HCT116 (cell line): ENCODE results near the gene OPN4. TPM values are rescaled to one million over a fixed set of nuclear protein-coding genes. Genes with fewer than 3 reads are reported as not detected.

Source experiments
- ATAC-seq: fragments of 200-7000 bp; cut with Tn5 transposase; 2 replicates; pipeline ENCODE4 v1.9.1; 2020; ENCODE audit warnings: mild to moderate bottlenecking, moderate library complexity
- BruUV-seq: library from RNA; stranded (reverse); fragments of 400-500 nt; replicated peaks from 2 replicates; lab custom pipeline; 2021; lab: Mats Ljungman, UMichigan
- CTCF ChIA-PET: fragments of 300-600 bp; sonication (Branson Sonifier 250); formaldehyde crosslinking; loops from one replicate; lab custom pipeline; 2021; ENCODE audit warnings: antibody characterized with exemption; lab: Charles Lee
- POLR2A ChIA-PET: fragments of 300-600, 350-600 bp; sonication (Branson Sonifier 250); formaldehyde crosslinking; loops from one replicate; lab custom pipeline; 2021; ENCODE audit warnings: antibody characterized with exemption; lab: Charles Lee
- RAD21 ChIA-PET, 2 experiments: fragments of 300-600 bp; sonication (Branson Sonifier 250); formaldehyde crosslinking; loops; one replicate each; lab custom pipeline; 2023; ENCODE audit warnings: low total read pairs in 2 of 2; ENCODE audit not compliant: uncharacterized antibody in 2 of 2, unreplicated experiment in 2 of 2, low non-redundant PET in 1 of 2; lab: Charles Lee
- DNase-seq: peaks from one replicate; pipeline ENCODE4 v3.0.0-alpha.2; 2010; ENCODE audit warnings: low read depth, low spot score
- H2AFZ ChIP-seq: fragments of 200-600 bp; shearing (Covaris generic), sonication (generic); 2 replicates; pipeline ENCODE4 v1.6.1; 2017; ENCODE audit warnings: low read depth, mixed run types, mixed read lengths, antibody characterized with exemption, low read length; ENCODE audit not compliant: poor library complexity, severe bottlenecking
- H3K27ac ChIP-seq: 2 replicates; pipeline ENCODE4 v1.5.1; 2012; ENCODE audit warnings: low read depth, low read length
- H3K27me3 ChIP-seq: fragments of 200-600 bp; sonication (generic); 2 replicates; pipeline ENCODE4 v1.6.1; 2016; ENCODE audit warnings: mixed run types, low read length, mixed read lengths; ENCODE audit not compliant: insufficient read depth
- H3K36me3 ChIP-seq, 2 experiments: fragments of 200-500 bp in 1 of 2; fragments of 200-600 bp in 1 of 2; sonication (Bioruptor generic) in 1 of 2; sonication (generic) in 1 of 2; 2 replicates each; pipeline versions ENCODE4 v1.5.1 to v1.6.1; 2014 to 2016; ENCODE audit warnings: low read length in 2 of 2, inconsistent platforms in 1 of 2, mixed read lengths in 1 of 2, mixed run types in 1 of 2; ENCODE audit not compliant: insufficient read depth in 2 of 2, control insufficient read depth in 1 of 2
- H3K4me1 ChIP-seq, 2 experiments: fragments of 200-600 bp in 1 of 2; sonication (generic) in 1 of 2; 2 replicates each; pipeline versions ENCODE4 v1.5.1 to v1.6.1; 2012 to 2017; ENCODE audit warnings: low read length in 2 of 2, inconsistent platforms in 1 of 2, mild to moderate bottlenecking in 1 of 2, mixed read lengths in 1 of 2, mixed run types in 1 of 2, moderate library complexity in 1 of 2; ENCODE audit not compliant: insufficient read depth in 2 of 2, control insufficient read depth in 1 of 2
- H3K4me2 ChIP-seq: fragments of 200-600 bp; sonication (generic); 2 replicates; pipeline ENCODE4 v1.6.1; 2017; ENCODE audit warnings: mixed run types, low read length, mixed read lengths
- H3K4me3 ChIP-seq, 2 experiments: fragments of 200-600 bp in 1 of 2; sonication (generic) in 1 of 2; replicated peaks in 1 of 2; 2 replicates each; pipeline ENCODE4 v1.5.1; 2011 to 2016; ENCODE audit warnings: low read length in 2 of 2, control low read depth in 1 of 2, low read depth in 1 of 2, mild to moderate bottlenecking in 1 of 2, mixed read lengths in 1 of 2, mixed run types in 1 of 2
- H3K79me2 ChIP-seq: fragments of 200-600 bp; sonication (generic); 2 replicates; pipeline ENCODE4 v1.6.1; 2017; ENCODE audit warnings: mild to moderate bottlenecking, mixed run types, low read length, moderate library complexity, mixed read lengths; ENCODE audit not compliant: insufficient read depth
- H3K9ac ChIP-seq: fragments of 200-600 bp; sonication (generic); 2 replicates; pipeline ENCODE4 v1.6.1; 2016; ENCODE audit warnings: low read length, mixed read lengths
- H3K9me2 ChIP-seq: fragments of 200-600 bp; sonication (generic), shearing (Covaris generic); 2 replicates; pipeline ENCODE4 v1.6.1; 2017; ENCODE audit warnings: mixed run types, mild to moderate bottlenecking, moderate library complexity; ENCODE audit not compliant: insufficient read depth
- H3K9me3 ChIP-seq, 2 experiments: fragments of 200-500 bp in 1 of 2; fragments of 200-600 bp in 1 of 2; sonication (Bioruptor generic) in 1 of 2; sonication (generic) in 1 of 2; 2 replicates each; pipeline ENCODE4 v1.6.1; 2014 to 2017; ENCODE audit warnings: low read length in 2 of 2, mixed read lengths in 2 of 2, inconsistent platforms in 1 of 2, low read depth in 1 of 2, mild to moderate bottlenecking in 1 of 2, mixed run types in 1 of 2, moderate library complexity in 1 of 2; ENCODE audit not compliant: control insufficient read depth in 1 of 2, insufficient read depth in 1 of 2
- H4K20me1 ChIP-seq: fragments of 200-600 bp; sonication (generic), shearing (Covaris generic); 2 replicates; pipeline ENCODE4 v1.6.1; 2017; ENCODE audit warnings: mixed run types, mild to moderate bottlenecking, moderate library complexity; ENCODE audit not compliant: insufficient read depth
- ATF3 ChIP-seq: IDR thresholded peaks from 2 replicates; pipeline ENCODE4 v1.6.1; 2012
- CEBPB ChIP-seq: IDR thresholded peaks from 2 replicates; pipeline ENCODE4 v1.6.1; 2012; ENCODE audit warnings: low read depth
- CTCF ChIP-seq, 3 experiments: fragments of 200-600 bp in 1 of 3; sonication (generic) in 1 of 3; IDR thresholded peaks in 2 of 3; conservative IDR thresholded peaks in 1 of 3; 2 replicates each; pipeline ENCODE4 v1.5.1; 2012 to 2017; ENCODE audit warnings: low read depth in 2 of 3, low read length in 2 of 3, antibody characterized with exemption in 1 of 3, borderline replicate concordance in 1 of 3, control low read depth in 1 of 3, mild to moderate bottlenecking in 1 of 3, mixed read lengths in 1 of 3, mixed run types in 1 of 3, moderate library complexity in 1 of 3; ENCODE audit not compliant: insufficient read depth in 1 of 3
- EGR1 ChIP-seq: IDR thresholded peaks from 2 replicates; pipeline ENCODE4 v1.6.1; 2012; ENCODE audit warnings: low read depth
- ELF1 ChIP-seq: IDR thresholded peaks from 2 replicates; pipeline ENCODE4 v1.6.1; 2012; ENCODE audit warnings: low read depth, borderline replicate concordance
- EZH2 ChIP-seq: fragments of 200-600 bp; sonication (generic); IDR thresholded peaks from 2 replicates; pipeline ENCODE4 v1.6.1; 2017; ENCODE audit warnings: antibody characterized with exemption, mixed run types
- EZH2phosphoT487 ChIP-seq: fragments of 200-600 bp; IDR thresholded peaks from 2 replicates; pipeline ENCODE4 v1.6.1; 2018; ENCODE audit warnings: antibody characterized with exemption, borderline replicate concordance
- FOSL1 ChIP-seq: IDR thresholded peaks from 2 replicates; pipeline ENCODE4 v1.6.1; 2012; ENCODE audit warnings: low read depth
- JUND ChIP-seq: IDR thresholded peaks from 2 replicates; pipeline ENCODE4 v1.6.1; 2012
- POLR2A ChIP-seq: IDR thresholded peaks from 2 replicates; pipeline ENCODE4 v1.7.0; 2011; ENCODE audit warnings: borderline replicate concordance; ENCODE audit not compliant: insufficient read depth, insufficient read length; ENCODE audit errors: extremely low read depth
- POLR2AphosphoS5 ChIP-seq: IDR thresholded peaks from 2 replicates; pipeline ENCODE4 v1.6.1; 2011; ENCODE audit warnings: mild to moderate bottlenecking, low read depth, low read length, moderate library complexity
- RAD21 ChIP-seq: IDR thresholded peaks from 2 replicates; pipeline ENCODE4 v1.6.1; 2012; ENCODE audit warnings: low read depth, mild to moderate bottlenecking
- SIN3A ChIP-seq: IDR thresholded peaks from 2 replicates; pipeline ENCODE4 v1.6.1; 2012; ENCODE audit warnings: low read depth
- SP1 ChIP-seq: IDR thresholded peaks from 2 replicates; pipeline ENCODE4 v1.6.1; 2012; ENCODE audit warnings: low read depth
- SRF ChIP-seq: IDR thresholded peaks from 2 replicates; pipeline ENCODE4 v1.6.1; 2012; ENCODE audit warnings: low read depth
- TCF7L2 ChIP-seq: IDR thresholded peaks from 2 replicates; pipeline ENCODE4 v1.7.0; 2011; ENCODE audit warnings: borderline replicate concordance, inconsistent platforms; ENCODE audit not compliant: insufficient read depth, insufficient read length; ENCODE audit errors: extremely low read depth
- YY1 ChIP-seq: IDR thresholded peaks from 2 replicates; pipeline ENCODE4 v1.6.1; 2011; ENCODE audit warnings: low read length, low read depth, moderate library complexity, mild to moderate bottlenecking; ENCODE audit not compliant: insufficient replicate concordance; ENCODE audit errors: extremely low read depth
- ZNF274 ChIP-seq: fragments of 200-500 bp; sonication (Bioruptor generic); IDR thresholded peaks from 2 replicates; pipeline ENCODE4 v1.6.1; 2014; ENCODE audit warnings: mild to moderate bottlenecking, low read depth, low read length, inconsistent platforms
- intact Hi-C: fragments of 100-400 bp; cut with micrococcal nuclease; formaldehyde crosslinking; loops from 2 replicates; pipeline ENCODE4 v1.10.0; 2022
- total RNA-seq: library from RNA; stranded (reverse); gene quantifications from one replicate; pipeline ENCODE4 v1.2.1, GENCODE V29; 2021; ENCODE audit not compliant: unreplicated experiment
- TF ChIP-seq, protein P1 (sequence below): IDR thresholded peaks from 2 replicates; pipeline ENCODE4 v1.6.1; 2012; ENCODE audit warnings: low read depth
- TF ChIP-seq, protein P2 (sequence below): IDR thresholded peaks from 2 replicates; pipeline ENCODE4 v1.6.1; 2012

Gene OPN4
- total RNA-seq, 1 experiment from 2014 or later: not detected

DNA sequence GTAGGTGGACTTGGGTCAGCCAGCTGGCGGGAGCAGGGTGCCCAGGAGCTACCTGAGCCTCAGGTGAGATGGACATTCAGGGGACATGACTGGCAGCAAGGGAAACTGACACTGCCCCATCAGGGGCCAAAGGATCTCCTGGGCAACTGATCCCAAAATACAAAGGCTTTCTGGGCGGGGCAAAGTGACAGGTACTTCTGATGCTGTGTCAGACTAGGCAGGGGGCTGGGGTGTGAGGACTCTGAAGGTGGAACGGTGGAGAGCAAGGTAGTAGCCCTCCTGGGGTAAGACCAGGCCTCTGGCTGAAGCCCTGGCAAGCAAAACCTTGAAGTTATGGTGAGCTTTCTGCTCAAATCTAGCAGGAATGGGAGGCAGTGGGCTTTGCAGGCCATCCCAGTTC is 4.4 kb downstream of the OPN4 start:
- Histone ChIP-seq H2AFZ (no peak overlapping the region), H3K4me2 (no peak overlapping the region), H3K79me2 (no peaks in the 10 kb centered on the region), H3K9me3 (no peaks in the 10 kb centered on the region), H3K9ac (no peak overlapping the region), H3K4me3 (no peak overlapping the region), H3K27ac (no peak overlapping the region), H3K4me1 (peaks cover 0 to 7% of the 10 kb centered on the region in 2 experiments; a peak in 1 of 4 replicates), H3K9me2 (no peaks in the 10 kb centered on the region), H3K27me3 (no peaks in the 10 kb centered on the region), H3K36me3 (no peaks in the 10 kb centered on the region), H4K20me1 (no peaks in the 10 kb centered on the region)
- RAD21 ChIA-PET: no interaction called here
- BruUV-seq: no TSS peak
- POLR2A ChIA-PET: no interaction called here
- DNase-seq: no peak
- intact Hi-C loops: no loop called here
- CTCF ChIA-PET: no interaction called here
- no peak for TF ChIP-seq CTCF (IDR thresholded peaks at IDR 0.05 in 2 of 3, conservative IDR thresholded peaks at IDR 0.05 in 1 of 3; ENCODE audit: borderline replicate concordance in 1 of 3, insufficient read depth in 1 of 3, low read depth in 2 of 3, low read length in 2 of 3)
- TF ChIP-seq ZNF274: no peak
- TF ChIP-seq CEBPB: no peak
- TF ChIP-seq SIN3A: no peak
- no peak for TF ChIP-seq FOSL1
- no peak for TF ChIP-seq SRF
- TF ChIP-seq, protein P1, sequence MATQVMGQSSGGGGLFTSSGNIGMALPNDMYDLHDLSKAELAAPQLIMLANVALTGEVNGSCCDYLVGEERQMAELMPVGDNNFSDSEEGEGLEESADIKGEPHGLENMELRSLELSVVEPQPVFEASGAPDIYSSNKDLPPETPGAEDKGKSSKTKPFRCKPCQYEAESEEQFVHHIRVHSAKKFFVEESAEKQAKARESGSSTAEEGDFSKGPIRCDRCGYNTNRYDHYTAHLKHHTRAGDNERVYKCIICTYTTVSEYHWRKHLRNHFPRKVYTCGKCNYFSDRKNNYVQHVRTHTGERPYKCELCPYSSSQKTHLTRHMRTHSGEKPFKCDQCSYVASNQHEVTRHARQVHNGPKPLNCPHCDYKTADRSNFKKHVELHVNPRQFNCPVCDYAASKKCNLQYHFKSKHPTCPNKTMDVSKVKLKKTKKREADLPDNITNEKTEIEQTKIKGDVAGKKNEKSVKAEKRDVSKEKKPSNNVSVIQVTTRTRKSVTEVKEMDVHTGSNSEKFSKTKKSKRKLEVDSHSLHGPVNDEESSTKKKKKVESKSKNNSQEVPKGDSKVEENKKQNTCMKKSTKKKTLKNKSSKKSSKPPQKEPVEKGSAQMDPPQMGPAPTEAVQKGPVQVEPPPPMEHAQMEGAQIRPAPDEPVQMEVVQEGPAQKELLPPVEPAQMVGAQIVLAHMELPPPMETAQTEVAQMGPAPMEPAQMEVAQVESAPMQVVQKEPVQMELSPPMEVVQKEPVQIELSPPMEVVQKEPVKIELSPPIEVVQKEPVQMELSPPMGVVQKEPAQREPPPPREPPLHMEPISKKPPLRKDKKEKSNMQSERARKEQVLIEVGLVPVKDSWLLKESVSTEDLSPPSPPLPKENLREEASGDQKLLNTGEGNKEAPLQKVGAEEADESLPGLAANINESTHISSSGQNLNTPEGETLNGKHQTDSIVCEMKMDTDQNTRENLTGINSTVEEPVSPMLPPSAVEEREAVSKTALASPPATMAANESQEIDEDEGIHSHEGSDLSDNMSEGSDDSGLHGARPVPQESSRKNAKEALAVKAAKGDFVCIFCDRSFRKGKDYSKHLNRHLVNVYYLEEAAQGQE: no peak
- TF ChIP-seq ATF3: no peak
- no peak for TF ChIP-seq EZH2
- TF ChIP-seq POLR2AphosphoS5: no peak
- no peak for TF ChIP-seq RAD21
- no peak for TF ChIP-seq EGR1
- no peak for TF ChIP-seq SP1
- TF ChIP-seq YY1: no peak
- TF ChIP-seq EZH2phosphoT487: no peak
- TF ChIP-seq JUND: no peak
- TF ChIP-seq, protein P2, sequence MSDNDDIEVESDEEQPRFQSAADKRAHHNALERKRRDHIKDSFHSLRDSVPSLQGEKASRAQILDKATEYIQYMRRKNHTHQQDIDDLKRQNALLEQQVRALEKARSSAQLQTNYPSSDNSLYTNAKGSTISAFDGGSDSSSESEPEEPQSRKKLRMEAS: no peak
- TF ChIP-seq ELF1: no peak
- no peak for TF ChIP-seq TCF7L2
- no peak for TF ChIP-seq POLR2A
- ATAC-seq: no peak
